GM12865 (cell line): ENCODE results near the gene SHH.

Experiments
- DNase-seq: peaks from one replicate; pipeline ENCODE4 v3.0.0; 2010; ENCODE audit warnings: low read depth
- H3K4me3 ChIP-seq: 2 replicates; pipeline ENCODE4 v1.5.1; 2011; ENCODE audit warnings: mild to moderate bottlenecking, low read depth, low read length, control low read depth
- CTCF ChIP-seq: IDR thresholded peaks from 2 replicates; pipeline ENCODE4 v1.5.1; 2011; ENCODE audit warnings: low read length, control low read depth, low read depth, inconsistent platforms; ENCODE audit not compliant: insufficient read depth; ENCODE audit errors: missing control alignments

The SHH gene

GRCh38 chr7:155789001-155789725 lies 23.1 kb downstream of the SHH start:
- H3K4me3 ChIP-seq: no peak overlapping the region
- DNase-seq: no peak
- no peak for TF ChIP-seq CTCF

GRCh38 chr7:155788616-155789000 lies 23.7 kb downstream of the SHH start:
- no peak overlapping the region for H3K4me3 ChIP-seq
- no peak for DNase-seq
- no peak for TF ChIP-seq CTCF

- TF ChIP-seq CTCF: no peak
- no peak for DNase-seq
- H3K4me3 ChIP-seq: no peak overlapping the region
Measured at GRCh38 chr7:155787171-155787851, 25.0 kb downstream of the SHH start.

- H3K4me3 ChIP-seq: no peak overlapping the region
- TF ChIP-seq CTCF: no peak
- no peak for DNase-seq
Measured at GRCh38 chr7:155786491-155786890, 25.8 kb downstream of the SHH start.

GRCh38 chr7:155785536-155785935 lies 26.7 kb downstream of the SHH start:
- no peak for DNase-seq
- no peak for TF ChIP-seq CTCF

GRCh38 chr7:155782466-155782865 lies 29.8 kb downstream of the SHH start:
- no peak for TF ChIP-seq CTCF
- DNase-seq: no peak
- no peak overlapping the region for H3K4me3 ChIP-seq

More at GRCh38 chr7:155785536-155785935, 26.7 kb downstream of the SHH start:
- H3K4me3 ChIP-seq: no peak overlapping the region
